HEK293 (cell line): ENCODE data around the gene SRL.

Source experiments
- CTCF ChIA-PET: fragments of 350-600 bp; formaldehyde crosslinking; extraction: SDS; loops from one replicate; lab custom pipeline; 2021; ENCODE audit warnings: antibody characterized with exemption; lab: Yijun Ruan, JAX
- POLR2A ChIA-PET: fragments of 300-600 bp; formaldehyde crosslinking; extraction: SDS; loops from one replicate; lab custom pipeline; 2020; ENCODE audit warnings: antibody characterized with exemption, inconsistent platforms; lab: Yijun Ruan, JAX
- H3K27ac ChIP-seq: fragments of 200-500 bp; sonication (Bioruptor generic); 2 replicates; pipeline ENCODE4 v1.5.1; 2014; ENCODE audit warnings: low read depth, low read length, control low read depth, inconsistent platforms; ENCODE audit errors: extremely low read depth
- H3K36me3 ChIP-seq, 2 experiments: fragments of 200-500 bp in 1 of 2; sonication (Bioruptor generic) in 1 of 2; 1 replicate in 1 of 2; 2 replicates in 1 of 2; pipeline ENCODE4 v1.5.1; 2014 to 2017; ENCODE audit warnings: inconsistent platforms in 2 of 2, low read length in 2 of 2; ENCODE audit not compliant: control insufficient read depth in 2 of 2, insufficient read depth in 1 of 2
- H3K4me1 ChIP-seq: fragments of 200-500 bp; sonication (Bioruptor generic); 2 replicates; pipeline ENCODE4 v1.5.1; 2014; ENCODE audit warnings: mild to moderate bottlenecking, low read length, inconsistent platforms; ENCODE audit not compliant: control insufficient read depth, insufficient read depth
- H3K4me3 ChIP-seq: 2 replicates; pipeline ENCODE4 v1.5.1; 2011; ENCODE audit warnings: low read depth, mild to moderate bottlenecking, control low read depth, low read length, moderate library complexity
- H3K9me3 ChIP-seq: fragments of 200-500 bp; sonication (Bioruptor generic); 2 replicates; pipeline ENCODE4 v1.5.1; 2014; ENCODE audit warnings: low read depth, low read length, inconsistent platforms; ENCODE audit not compliant: control insufficient read depth, insufficient read depth
- BCL11B ChIP-seq: fragments of 450-650 bp; formaldehyde crosslinking; IDR thresholded peaks from 2 replicates; pipeline ENCODE4 v1.5.1; 2016; ENCODE audit warnings: low read depth, missing biosample characterization, missing genetic modification characterization
- KLF9 ChIP-seq: fragments of 450-650 bp; formaldehyde crosslinking; IDR thresholded peaks from 2 replicates; pipeline ENCODE4 v1.5.1; 2016; ENCODE audit warnings: missing biosample characterization, missing genetic modification characterization, low read depth
- RBAK ChIP-seq: fragments of 450-650 bp; formaldehyde crosslinking; IDR thresholded peaks from 2 replicates; pipeline ENCODE4 v1.5.1; 2016; ENCODE audit warnings: missing biosample characterization, missing genetic modification characterization
- SALL2 ChIP-seq: fragments of 450-650 bp; formaldehyde crosslinking; IDR thresholded peaks from 2 replicates; pipeline ENCODE4 v1.5.0; 2017; ENCODE audit warnings: missing biosample characterization, mild to moderate bottlenecking, missing genetic modification characterization, borderline replicate concordance
- WT1 ChIP-seq: fragments of 450-650 bp; formaldehyde crosslinking; IDR thresholded peaks from 2 replicates; pipeline ENCODE4 v1.5.1; 2016; ENCODE audit warnings: missing biosample characterization, missing genetic modification characterization
- ZEB2 ChIP-seq: fragments of 450-650 bp; formaldehyde crosslinking; IDR thresholded peaks from 2 replicates; pipeline ENCODE4 v1.5.1; 2016; ENCODE audit warnings: missing biosample characterization, missing genetic modification characterization
- ZIC2 ChIP-seq: fragments of 450-650 bp; formaldehyde crosslinking; IDR thresholded peaks from 2 replicates; pipeline ENCODE4 v1.5.1; 2016; ENCODE audit warnings: missing biosample characterization, missing genetic modification characterization
- ZNF112 ChIP-seq: fragments of 450-650 bp; formaldehyde crosslinking; IDR thresholded peaks from 2 replicates; pipeline ENCODE4 v1.5.0; 2017; ENCODE audit warnings: missing biosample characterization, missing genetic modification characterization
- ZNF2 ChIP-seq: fragments of 450-650 bp; formaldehyde crosslinking; IDR thresholded peaks from 2 replicates; pipeline ENCODE4 v1.5.1; 2016; ENCODE audit warnings: missing biosample characterization, missing genetic modification characterization
- ZNF302 ChIP-seq: fragments of 450-650 bp; formaldehyde crosslinking; IDR thresholded peaks from 2 replicates; pipeline ENCODE4 v1.5.1; 2016; ENCODE audit warnings: missing biosample characterization, missing genetic modification characterization, low read depth
- ZNF354C ChIP-seq: fragments of 450-650 bp; formaldehyde crosslinking; IDR thresholded peaks from 2 replicates; pipeline ENCODE4 v1.5.1; 2016; ENCODE audit warnings: missing biosample characterization, missing genetic modification characterization, low read depth, borderline replicate concordance
- ZNF416 ChIP-seq: fragments of 450-650 bp; formaldehyde crosslinking; IDR thresholded peaks from 2 replicates; pipeline ENCODE4 v1.5.1; 2016; ENCODE audit warnings: missing biosample characterization, missing genetic modification characterization
- ZNF433 ChIP-seq: fragments of 450-650 bp; formaldehyde crosslinking; IDR thresholded peaks from 2 replicates; pipeline ENCODE4 v1.5.1; 2016; ENCODE audit warnings: missing biosample characterization, missing genetic modification characterization, low read depth
- ZNF510 ChIP-seq: fragments of 450-650 bp; formaldehyde crosslinking; IDR thresholded peaks from 2 replicates; pipeline ENCODE4 v1.5.1; 2018; ENCODE audit warnings: mild to moderate bottlenecking, missing genetic modification characterization, missing biosample characterization; ENCODE audit not compliant: insufficient replicate concordance
- ZNF544 ChIP-seq: fragments of 450-650 bp; formaldehyde crosslinking; IDR thresholded peaks from 2 replicates; pipeline ENCODE4 v1.5.0; 2017; ENCODE audit warnings: missing biosample characterization, missing genetic modification characterization
- ZNF555 ChIP-seq: fragments of 450-650 bp; formaldehyde crosslinking; conservative IDR thresholded peaks from 2 replicates; pipeline ENCODE4 v1.5.1; 2017; ENCODE audit warnings: missing biosample characterization, mild to moderate bottlenecking, missing genetic modification characterization, inconsistent platforms
- ZNF561 ChIP-seq: fragments of 450-650 bp; IDR thresholded peaks from 2 replicates; pipeline ENCODE4 v1.5.1; 2018; ENCODE audit warnings: missing biosample characterization, missing genetic modification characterization, borderline replicate concordance
- ZNF629 ChIP-seq: fragments of 450-650 bp; formaldehyde crosslinking; IDR thresholded peaks from 2 replicates; pipeline ENCODE4 v1.5.1; 2017; ENCODE audit warnings: missing biosample characterization, missing genetic modification characterization
- ZNF654 ChIP-seq: fragments of 450-650 bp; formaldehyde crosslinking; IDR thresholded peaks from 2 replicates; pipeline ENCODE4 v1.5.1; 2016; ENCODE audit warnings: low read depth, missing biosample characterization, missing genetic modification characterization
- ZNF658 ChIP-seq: fragments of 450-650 bp; formaldehyde crosslinking; IDR thresholded peaks from 2 replicates; pipeline ENCODE4; 2016; ENCODE audit warnings: missing biosample characterization, missing genetic modification characterization
- ZNF677 ChIP-seq: fragments of 450-650 bp; IDR thresholded peaks from 2 replicates; pipeline ENCODE4 v1.5.0; 2018; ENCODE audit warnings: missing biosample characterization, mild to moderate bottlenecking, missing genetic modification characterization, moderate library complexity
- ZNF776 ChIP-seq: fragments of 450-650 bp; formaldehyde crosslinking; IDR thresholded peaks from 2 replicates; pipeline ENCODE4 v1.5.0; 2017; ENCODE audit warnings: missing biosample characterization, missing genetic modification characterization, borderline replicate concordance
- ZNF837 ChIP-seq: fragments of 450-650 bp; formaldehyde crosslinking; IDR thresholded peaks from 2 replicates; pipeline ENCODE4 v1.5.1; 2016; ENCODE audit warnings: missing biosample characterization, missing genetic modification characterization
- ZSCAN23 ChIP-seq: fragments of 450-650 bp; formaldehyde crosslinking; IDR thresholded peaks from 2 replicates; pipeline ENCODE4 v1.5.1; 2016; ENCODE audit warnings: missing biosample characterization, missing genetic modification characterization
- ZXDB ChIP-seq: fragments of 450-650 bp; formaldehyde crosslinking; IDR thresholded peaks from 2 replicates; pipeline ENCODE4 v1.5.1; 2016; ENCODE audit warnings: missing biosample characterization, missing genetic modification characterization
- TF ChIP-seq, protein P1 (sequence below): fragments of 450-650 bp; formaldehyde crosslinking; IDR thresholded peaks from 2 replicates; pipeline ENCODE4 v1.5.1; 2017; ENCODE audit warnings: missing biosample characterization, missing genetic modification characterization

The SRL gene

DNA sequence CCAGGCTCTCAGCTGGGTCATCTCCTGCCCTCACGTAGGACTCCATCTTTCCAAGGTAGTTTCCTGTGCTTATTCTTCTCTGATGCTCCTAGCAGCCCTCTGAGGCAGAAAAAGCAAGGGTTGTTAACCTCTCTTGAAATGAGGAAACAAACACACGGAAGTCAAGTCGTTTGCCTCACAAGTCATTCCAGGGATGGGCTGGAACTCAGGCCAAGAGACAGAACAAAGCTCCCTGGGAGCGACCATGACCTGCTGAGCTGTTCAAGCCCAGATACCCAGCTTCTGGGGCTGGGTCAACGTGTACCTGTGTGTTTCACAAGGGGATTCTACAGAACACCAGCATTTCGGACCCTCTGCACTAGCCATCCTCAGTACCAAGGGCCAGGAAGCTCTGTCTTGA, 28.1 kb downstream of the SRL start (continued):
- TF ChIP-seq ZNF776 (tag by site-specific recombination), result no peak
- TF ChIP-seq SALL2 (tag by site-specific recombination), result no peak
- TF ChIP-seq ZNF629 (tag by site-specific recombination), result no peak
- TF ChIP-seq ZNF837 (tag by site-specific recombination), result no peak
- no peak for TF ChIP-seq ZNF2
- no peak for TF ChIP-seq ZSCAN23
- TF ChIP-seq, protein P1, sequence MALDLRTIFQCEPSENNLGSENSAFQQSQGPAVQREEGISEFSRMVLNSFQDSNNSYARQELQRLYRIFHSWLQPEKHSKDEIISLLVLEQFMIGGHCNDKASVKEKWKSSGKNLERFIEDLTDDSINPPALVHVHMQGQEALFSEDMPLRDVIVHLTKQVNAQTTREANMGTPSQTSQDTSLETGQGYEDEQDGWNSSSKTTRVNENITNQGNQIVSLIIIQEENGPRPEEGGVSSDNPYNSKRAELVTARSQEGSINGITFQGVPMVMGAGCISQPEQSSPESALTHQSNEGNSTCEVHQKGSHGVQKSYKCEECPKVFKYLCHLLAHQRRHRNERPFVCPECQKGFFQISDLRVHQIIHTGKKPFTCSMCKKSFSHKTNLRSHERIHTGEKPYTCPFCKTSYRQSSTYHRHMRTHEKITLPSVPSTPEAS (tag by site-specific recombination), result no peak
- no peak for TF ChIP-seq ZNF510 (tag by site-specific recombination)
- no peak for TF ChIP-seq ZNF544 (tag by site-specific recombination)
- no peak for TF ChIP-seq BCL11B (tag by site-specific recombination)
- TF ChIP-seq ZNF561 (tag by site-specific recombination), result no peak
- no peak for TF ChIP-seq RBAK (tag by site-specific recombination)

DNA sequence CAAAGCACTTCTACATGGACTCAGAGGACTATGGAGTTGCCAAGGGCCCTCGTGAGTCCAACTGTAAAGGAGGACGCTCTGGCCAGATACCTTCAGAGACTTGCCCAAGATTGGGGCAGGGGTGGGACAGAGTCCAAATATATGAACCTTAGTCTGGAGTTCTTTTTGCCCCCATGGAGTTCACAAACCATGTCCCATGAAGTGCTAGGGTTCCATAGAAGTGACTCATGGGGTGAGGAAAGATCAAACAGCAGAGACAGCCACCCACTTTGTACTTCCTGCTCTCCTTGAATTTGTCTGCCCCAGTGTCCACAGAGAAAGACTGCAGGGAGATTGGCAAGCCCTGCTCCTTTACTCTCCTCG, 29.0 kb downstream of the SRL start:
- H3K4me3 ChIP-seq, result no peak overlapping the region
- no peak for TF ChIP-seq ZNF416 (tag by site-specific recombination)
- no peak for TF ChIP-seq ZIC2 (tag by site-specific recombination)
- TF ChIP-seq ZNF555 (tag by site-specific recombination), result no peak
- TF ChIP-seq SALL2 (tag by site-specific recombination), result no peak
- TF ChIP-seq KLF9 (tag by site-specific recombination), result no peak
- TF ChIP-seq ZNF354C (tag by site-specific recombination), result no peak
- TF ChIP-seq WT1 (tag by site-specific recombination), result no peak
- no peak for TF ChIP-seq ZNF677 (tag by site-specific recombination)
- no peak for TF ChIP-seq ZNF112 (tag by site-specific recombination)
- TF ChIP-seq ZNF433 (tag by site-specific recombination), result no peak
- TF ChIP-seq ZNF654 (tag by site-specific recombination), result no peak
- no peak for TF ChIP-seq ZEB2 (tag by site-specific recombination)
- TF ChIP-seq ZXDB (tag by site-specific recombination), result no peak
- TF ChIP-seq ZNF302, result no peak
- TF ChIP-seq ZNF776 (tag by site-specific recombination), result no peak
- TF ChIP-seq ZNF658 (tag by site-specific recombination), result no peak
- TF ChIP-seq, all 188 proteins: peak for 0
- POLR2A ChIA-PET, result no interaction called here
- H3K4me1 ChIP-seq, result peaks cover under 1% of the 10 kb centered on the region; the same call in 1 of the 2 replicates
- H3K36me3 ChIP-seq, result no peaks in the 10 kb centered on the region
- CTCF ChIA-PET, result no interaction called here
- no peaks in the 10 kb centered on the region for H3K9me3 ChIP-seq
- no peak overlapping the region for H3K27ac ChIP-seq
